Measurements from ENCODE around the gene SRPX.

SRPX gene

DNA sequence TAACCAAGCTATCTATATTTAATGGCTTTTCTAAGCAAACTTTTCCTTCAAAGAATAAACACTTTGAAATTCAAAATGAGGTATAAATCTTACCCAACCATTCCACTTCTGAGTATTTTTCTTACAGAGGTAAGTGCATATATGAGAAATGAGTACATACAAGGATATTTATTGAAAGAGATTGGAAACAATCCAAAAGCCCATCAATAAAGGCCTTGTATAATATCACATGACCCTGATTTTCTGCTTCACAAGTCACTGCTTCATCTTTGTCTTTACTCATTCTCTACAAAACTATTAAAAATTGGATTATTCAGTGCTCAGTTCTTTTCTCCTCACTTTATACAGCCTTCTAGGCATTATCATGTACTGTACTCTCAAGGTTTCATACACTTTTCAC, 91.3 kb downstream of the SRPX start:
- no peak for DNase-seq

DNA sequence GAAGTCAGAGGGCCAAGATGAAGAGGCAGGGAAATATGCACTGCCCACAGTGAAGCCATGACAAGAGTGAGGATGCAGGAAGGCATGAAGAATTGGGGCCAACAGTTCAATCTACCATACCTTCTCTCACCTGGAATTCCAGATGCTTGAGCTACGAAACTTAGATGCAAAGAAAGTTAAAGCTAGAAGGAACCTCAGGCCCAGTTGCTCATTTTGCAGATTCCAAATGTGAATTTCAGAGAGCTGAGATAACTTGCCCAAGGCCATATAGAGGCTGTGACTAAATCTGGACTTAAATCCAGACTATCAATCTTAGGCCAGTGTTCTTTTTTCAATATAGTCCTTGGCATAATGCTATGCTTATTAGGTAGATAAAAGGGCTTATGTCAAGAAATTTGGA, 92.7 kb downstream of the SRPX start:
- no peak for DNase-seq

DNA sequence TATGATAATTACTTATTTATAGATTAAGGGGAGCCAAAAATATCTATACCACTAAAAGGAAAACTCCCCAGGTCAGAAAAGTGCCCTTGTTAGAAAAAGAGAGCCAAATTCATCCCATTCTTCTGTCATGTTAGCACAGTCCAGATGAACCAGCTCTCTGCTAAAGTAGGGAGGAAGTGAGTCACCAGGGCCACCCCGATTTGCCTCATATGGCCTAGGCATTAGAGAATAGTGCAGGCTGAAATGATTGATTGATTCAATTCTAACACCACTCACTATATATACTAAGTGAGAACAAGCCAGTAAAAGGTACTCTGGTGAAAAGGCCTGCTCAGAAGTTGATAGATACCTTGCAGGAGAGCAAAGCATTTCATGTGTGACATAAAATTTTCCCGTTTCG, 94.5 kb downstream of the SRPX start:
- no peak for DNase-seq

DNA sequence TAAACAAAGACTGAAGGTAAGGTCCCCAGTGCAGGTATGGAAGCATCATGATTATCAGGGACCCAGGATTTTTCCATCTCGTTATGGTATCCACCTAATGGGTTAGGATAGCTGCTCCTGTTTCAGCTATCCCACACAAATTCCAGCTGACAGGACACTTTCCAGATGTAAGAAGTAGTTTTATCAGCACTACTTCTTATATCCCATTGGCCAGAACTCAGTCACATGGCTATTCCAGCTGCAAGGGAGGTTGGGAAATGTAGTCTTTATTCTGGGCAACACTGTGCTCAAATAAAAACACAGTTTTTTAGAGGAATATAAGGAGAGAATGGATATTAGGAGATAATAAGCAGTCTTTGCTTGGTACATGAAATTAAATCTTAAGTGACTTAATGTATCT, 96.7 kb downstream of the SRPX start:
- DNase-seq, result no peak

DNA sequence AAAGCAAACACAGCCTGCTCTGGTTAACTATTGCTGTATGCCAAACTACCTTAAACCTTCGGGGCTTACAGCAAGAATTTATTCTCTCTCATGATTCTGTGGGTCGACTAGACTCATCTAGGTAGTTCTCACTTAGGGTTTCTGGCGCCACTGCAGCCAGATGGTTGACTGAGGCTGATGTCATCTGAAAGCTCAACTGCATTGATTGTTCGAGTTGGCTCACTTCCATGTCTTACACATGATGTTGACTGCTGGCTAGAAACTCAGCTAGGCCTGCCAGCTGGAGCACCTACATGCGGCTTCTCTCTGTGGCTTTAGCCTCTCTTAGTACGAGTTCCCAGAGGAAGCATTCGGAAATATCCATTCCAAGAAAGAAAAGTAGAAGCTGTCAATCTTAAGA, 103.2 kb downstream of the SRPX start:
- no peak for DNase-seq

DNA sequence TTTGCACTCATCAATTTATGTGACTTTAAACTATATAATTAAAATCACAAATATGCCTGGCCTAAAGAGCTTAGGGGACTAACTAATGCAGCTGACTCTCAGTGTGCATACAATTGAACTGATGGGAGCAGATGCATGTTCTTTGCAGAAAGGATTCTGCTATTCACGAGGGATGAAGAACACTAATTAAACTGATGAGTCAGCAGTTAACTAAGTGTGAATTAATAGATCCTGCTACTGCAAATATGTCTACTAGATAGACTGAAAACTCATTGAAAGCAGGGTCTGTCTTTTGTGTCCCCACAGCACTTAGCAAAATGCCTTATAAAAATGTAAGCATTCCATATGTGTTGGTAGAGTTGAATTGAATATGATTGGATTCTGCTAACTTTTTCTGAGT, 104.0 kb downstream of the SRPX start:
- no peak for DNase-seq

DNA sequence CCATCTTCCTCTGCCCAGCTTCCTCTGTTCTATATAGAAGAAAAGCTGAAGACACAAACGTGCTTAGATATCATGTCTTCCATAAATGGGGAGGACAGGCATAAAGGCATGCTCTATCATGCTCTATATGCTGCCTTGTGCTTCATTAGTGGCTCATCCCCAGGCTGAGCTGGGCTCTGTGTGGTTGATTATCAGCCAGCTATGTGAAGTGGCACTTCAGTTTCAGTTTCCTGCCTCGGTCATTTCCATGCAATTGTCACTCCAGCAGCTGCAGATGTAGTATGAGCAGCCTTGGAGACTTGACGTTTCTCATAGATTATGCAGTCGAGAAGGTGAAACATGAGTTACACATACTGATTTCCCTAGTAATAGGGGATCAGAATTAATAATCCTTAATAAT, 108.1 kb downstream of the SRPX start:
- DNase-seq, result no peak

DNA sequence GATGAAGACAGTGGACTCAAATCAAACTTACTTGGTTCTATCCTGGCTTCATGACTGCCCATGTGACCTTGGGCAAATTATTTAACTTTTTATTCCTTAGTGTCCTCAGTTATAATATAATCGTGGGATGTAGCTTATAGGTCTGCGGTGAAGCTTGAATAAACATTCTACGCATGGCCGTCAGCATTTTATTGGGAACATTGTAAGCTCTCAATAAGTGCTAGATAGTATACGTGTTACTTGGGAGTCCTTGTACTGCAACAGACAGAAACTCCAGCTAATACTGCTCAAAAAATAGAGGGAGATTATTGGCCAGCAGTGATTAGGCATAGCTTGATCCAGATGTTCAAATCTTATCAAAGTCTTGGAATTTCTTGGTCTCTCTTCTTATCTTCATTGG, 109.5 kb downstream of the SRPX start:
- DNase-seq, result no peak

DNA sequence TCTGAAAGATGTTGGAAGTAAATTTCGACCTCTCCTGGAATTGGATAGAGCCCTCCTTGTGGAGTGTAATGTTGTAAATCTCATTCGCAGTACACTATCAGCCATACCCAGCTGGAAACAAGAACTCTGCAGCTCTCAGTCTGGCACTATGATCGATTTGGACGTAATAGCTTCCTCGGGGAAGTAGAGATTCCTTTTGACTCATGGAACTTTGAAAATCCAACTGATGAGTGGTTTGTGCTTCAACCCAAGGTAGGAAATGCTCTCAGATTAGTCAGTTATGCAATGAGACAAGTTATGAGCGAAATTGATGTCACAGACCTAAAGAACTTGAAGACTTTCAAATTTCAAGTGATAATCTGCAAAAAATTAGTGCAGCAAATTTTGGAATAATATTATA, 110.4 kb downstream of the SRPX start:
- no peak for DNase-seq

DNA sequence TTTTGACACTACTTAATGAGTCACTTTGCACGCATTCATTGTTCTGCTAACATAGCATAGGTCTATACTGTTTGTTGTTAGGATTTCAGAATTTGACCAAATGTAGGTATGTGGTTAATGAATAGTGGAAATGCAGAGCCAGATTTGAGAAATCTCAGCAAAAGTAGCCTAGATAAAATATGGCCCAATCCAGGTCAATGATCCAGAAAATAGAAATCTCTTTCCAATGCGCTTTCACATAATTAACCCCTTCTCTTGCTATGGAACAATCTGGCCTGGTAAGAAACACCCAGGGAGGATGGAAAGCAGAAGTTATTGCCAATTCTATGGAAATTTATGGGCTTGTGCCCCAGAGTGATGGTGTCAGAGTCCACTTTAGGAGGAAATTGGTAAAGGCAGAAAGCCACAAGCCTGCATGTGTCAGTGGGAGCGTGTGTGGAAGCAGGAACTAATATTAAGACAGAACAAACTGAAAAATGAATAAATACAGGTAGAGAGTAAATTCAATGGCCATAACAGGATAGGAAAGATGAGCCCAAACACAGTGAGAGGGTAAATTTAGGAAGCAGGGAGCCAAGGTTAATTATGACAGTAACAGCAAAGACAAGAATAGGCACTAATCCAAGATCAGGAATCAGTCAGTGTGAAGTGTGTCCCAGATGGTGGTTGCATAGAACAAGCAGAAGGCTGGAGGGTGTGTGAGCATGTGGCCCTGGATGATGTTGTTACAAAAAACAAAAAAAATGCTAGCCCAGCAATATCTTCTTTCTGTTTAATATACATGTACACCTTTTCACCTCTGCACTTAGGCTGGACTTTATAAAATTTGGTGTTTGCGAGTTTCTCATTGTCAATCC, 111.4 kb downstream of the SRPX start:
- no peak for DNase-seq

DNA sequence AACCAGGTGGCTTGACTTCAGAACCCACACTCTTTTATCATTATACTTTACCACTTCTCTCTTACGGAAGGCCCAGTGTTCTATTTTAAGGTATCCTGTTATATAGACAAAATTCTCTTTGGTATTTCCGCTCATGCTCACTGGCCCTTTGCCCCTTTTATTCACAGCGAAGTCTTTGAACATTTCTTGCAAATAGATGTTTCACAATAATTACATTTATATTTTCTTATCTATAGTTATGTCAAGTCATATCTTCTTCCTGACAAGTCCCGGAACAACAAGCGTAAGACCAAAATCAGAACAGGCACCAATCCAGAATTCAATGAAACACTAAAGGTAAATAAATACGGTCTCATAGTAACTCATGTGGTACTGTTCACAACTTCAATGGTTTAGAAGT, 112.3 kb downstream of the SRPX start:
- DNase-seq, result no peak

DNA sequence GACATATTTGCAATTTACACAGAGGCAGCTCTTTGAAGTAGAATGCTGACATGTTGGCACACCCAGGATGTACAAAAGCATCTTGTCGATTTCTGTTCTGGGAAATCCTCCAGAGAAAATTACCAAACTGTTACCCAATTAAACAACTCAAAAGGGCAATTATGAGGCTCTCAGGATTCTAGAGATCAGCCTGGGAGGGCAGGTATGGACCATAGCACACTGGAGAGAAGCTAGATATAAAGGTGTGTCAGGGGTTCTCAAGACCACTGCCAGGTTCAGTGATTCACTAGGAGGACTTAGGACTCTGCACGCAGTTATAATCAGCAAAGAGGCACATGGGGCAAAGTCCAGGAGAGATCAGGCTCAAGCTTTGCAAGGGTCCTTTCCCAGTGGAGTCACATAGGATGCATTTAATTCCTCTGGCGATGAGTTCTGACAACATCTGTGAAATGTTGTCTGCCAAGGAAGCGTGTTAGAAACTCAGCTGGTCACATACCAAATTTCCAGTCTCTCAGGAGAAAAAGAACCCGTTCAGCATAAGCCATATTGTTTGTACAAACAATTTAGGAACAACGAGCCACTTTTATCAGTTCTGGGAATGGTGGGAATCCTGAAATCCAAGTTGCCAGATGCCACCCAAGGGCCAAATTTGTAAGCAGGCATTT, 113.5 kb downstream of the SRPX start:
- DNase-seq, result no peak

DNA sequence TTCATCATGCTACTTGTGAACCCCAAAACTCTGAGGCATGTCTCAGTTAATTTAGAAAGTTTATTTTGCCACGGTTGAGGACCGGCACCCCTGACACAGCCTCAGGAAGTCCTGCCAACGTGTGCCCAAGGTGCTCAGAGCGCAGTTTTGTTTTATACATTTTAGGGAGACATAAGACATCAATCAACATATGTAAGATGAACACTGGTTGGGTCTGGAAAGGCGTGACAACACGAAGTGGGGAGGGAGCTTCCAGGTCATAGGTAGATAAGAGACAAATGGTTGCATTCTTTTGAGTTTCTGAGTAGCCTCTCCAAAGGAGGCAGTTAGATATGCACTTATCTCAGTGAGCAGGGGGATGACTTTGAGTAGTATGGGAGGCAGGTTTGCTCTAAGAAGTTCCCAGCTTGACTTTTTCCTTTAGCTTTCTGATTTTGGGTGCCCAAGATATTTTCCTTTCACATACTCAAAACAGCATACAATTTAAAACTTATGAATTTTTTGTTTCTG, 115.4 kb downstream of the SRPX start:
- no peak for DNase-seq

DNA sequence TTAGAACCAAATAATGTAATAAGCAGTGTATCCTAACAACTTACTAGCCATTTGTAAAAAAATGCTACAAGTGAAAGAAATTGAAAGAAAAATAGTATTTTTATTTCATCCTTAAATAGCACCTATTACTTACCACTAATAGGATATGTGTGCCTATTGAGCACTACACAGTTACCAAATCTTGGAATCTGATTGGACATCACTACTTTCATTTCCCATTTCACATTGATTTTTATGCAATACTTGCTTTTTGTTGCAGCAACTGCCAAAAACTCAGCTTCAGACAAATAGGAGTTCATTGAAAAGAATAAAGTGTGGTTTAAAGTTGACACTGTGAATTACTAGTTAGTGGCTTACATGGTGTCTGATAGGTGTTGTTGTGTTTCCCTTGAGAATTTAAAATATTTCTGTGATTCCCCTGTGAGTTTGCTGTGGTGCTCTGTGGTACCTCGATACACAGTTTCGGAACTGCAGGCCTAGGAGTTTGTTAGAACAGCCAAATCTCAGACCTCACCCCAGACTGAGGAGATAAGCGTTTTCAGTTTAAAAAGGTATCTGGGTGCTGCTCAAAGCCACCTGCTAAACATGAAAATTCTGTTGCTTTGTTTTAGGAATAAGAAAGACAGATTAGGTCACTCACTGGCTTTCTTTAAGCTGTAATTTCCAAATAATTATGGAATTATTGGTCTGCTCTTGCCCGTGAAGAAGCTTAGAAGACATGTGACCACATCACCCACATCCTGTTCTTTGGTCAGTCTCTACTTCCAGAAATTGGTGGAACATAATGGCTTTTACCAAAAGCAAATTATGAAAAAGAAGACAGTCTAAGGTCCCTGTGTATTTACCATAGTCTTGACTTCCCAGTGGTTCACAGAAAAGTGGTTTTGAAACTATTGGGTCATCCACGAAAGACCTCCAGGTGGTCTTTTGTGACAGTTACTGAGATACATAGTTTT, 116.5 kb downstream of the SRPX start:
- no peak for DNase-seq

DNA sequence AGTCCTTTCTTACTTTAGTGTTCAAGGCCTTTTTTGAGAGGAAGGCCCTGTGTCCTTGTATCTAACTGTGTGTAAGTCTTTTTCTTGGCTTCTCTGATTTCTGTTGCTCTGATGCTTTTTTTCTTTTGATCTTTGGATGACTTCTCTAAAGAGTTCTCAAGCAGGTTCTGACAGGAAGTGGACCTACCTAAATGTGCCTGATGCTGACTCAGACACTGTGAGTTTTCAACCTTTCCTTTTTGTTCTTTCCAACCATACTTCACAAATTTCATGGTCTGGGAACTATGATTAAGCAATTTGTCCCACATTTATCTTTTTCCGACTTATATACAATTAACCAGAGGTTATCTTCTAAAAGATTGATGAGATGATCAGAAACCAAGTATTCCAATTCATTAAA, 117.8 kb downstream of the SRPX start:
- no peak for DNase-seq

DNA sequence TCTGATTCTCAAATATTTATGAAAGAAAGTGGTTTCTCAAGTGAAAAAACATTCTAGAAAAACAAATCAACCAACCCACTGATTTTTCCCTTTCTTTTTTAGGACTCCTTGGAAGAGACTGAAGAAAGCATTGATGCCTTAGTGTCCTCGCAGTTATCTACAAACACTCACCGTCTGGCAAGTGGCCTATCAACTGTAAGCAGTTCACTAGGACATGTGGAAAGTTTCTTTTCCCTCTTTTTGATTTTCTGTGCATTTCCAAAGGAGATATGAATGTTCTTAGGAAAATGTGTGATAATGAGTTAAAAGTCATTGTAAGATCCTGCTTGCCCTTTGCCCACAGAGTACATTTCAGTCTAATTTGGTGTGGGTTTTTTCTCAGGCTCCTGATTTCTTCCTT, 118.4 kb downstream of the SRPX start:
- no peak for DNase-seq

DNA sequence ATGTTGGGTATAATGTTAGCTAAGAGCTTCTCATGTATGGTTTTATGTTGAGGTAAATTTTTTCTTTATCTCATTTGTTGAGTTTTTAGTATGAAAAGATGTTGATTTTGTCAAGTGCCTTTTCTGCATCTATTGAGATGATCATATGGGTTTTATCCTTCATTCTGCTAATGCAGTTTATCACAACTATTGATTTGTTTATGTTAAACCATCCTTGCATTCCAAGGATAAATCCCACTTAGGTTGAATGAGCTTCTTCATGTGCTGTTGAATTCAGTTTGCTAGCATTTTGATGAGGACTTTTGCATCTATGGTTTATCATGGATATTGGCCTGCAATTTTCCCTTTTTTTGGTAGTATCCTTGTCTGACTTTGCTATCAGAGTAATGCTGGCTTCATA, 121.0 kb downstream of the SRPX start:
- DNase-seq, result no peak
